Stimulated activated CD8-positive, alpha-beta memory T cell treated with anti-CD3 and anti-CD28 coated beads, Interleukin-12 subunit alpha, Interleukin-12 subunit beta, amount 100 ng/mL, for 4 hours (primary cell): ENCODE results near the gene CLMN.

Experiments
- DNase-seq: peaks from one replicate; pipeline ENCODE4 v3.0.0-alpha.2; 2020; ENCODE audit warnings: low read depth

Gene CLMN

DNA sequence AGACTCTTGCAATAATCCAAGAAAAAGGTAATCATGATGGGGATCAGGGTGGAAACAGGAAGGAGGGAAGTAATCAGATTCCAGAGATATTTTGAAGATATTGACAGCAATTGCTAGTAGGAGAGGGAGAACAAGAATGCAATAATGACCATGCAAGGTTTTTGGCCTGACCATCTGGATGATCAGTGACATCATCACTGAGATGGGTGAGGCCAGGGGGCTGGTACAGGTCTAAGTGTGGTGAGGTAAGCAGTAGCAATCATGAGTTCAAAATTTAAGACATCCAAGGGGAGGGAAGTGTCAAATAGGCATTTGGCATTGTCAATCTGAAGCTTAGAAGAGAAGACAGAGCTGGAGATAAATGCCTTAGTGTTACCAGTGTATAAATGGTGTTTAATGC lies 24.8 kb upstream of the CLMN start:
- DNase-seq, result no peak

DNA sequence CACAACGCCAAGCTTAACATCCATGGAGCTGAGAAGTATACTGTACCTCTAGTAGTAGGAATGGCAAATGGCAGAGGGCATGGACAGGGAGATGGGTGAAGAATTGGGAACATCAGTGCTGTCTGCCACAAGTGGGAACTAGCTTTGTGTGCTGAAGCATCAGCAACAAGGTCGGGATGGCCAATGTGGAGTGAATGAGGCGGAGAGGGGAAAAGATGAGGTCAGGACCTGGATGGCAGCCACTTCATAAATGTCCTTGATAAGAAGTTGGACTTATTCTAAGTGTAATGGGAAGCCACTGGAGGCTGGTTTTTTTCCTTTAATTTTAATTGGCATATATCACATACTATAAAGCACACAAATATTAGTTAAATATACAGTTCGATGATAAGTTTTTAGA lies 21.9 kb upstream of the CLMN start:
- no peak for DNase-seq

DNA sequence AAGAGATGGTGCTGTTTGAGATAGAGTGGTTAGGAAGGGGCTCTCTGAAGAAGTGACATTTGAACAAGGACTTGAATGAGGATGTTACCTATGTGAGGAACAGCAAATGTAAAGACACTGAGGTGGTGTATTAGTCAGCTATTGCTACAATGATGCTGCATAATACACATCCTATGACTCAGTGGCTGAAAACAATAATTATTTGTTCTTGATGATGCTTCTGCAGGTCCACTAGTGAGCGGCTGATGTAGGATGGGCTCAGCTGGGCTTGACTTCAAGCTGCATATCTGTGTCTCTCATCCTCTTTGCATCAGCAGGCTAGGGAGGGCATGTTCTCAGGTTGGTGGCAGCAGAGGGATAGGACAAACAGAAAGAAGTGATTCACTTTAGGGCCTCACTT lies 21.4 kb upstream of the CLMN start:
- DNase-seq, result no peak

DNA sequence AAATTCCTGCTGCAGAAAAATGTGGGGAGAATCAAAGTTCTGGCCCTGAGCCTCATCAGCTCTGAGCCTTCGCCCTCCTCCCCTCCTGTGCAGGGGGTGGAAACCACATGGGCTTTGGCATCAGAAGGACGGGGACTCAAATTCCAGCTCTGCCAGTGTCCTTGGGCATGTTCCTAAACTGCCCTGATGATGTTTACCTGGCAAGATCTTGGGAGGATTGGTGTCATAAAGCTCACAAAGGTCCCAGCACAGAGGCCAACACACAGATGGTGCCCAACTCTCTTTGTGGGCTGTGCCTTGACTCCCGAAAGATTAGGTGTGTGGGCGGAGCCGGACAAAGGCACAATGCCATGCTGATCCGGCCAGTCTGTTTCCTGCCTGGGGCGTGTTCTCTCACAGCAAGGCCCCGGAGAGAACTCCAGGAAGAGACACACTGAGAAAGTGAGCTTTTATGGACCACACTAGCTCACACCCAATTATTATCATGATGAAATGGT lies 20.5 kb upstream of the CLMN start:
- DNase-seq, result no peak

DNA sequence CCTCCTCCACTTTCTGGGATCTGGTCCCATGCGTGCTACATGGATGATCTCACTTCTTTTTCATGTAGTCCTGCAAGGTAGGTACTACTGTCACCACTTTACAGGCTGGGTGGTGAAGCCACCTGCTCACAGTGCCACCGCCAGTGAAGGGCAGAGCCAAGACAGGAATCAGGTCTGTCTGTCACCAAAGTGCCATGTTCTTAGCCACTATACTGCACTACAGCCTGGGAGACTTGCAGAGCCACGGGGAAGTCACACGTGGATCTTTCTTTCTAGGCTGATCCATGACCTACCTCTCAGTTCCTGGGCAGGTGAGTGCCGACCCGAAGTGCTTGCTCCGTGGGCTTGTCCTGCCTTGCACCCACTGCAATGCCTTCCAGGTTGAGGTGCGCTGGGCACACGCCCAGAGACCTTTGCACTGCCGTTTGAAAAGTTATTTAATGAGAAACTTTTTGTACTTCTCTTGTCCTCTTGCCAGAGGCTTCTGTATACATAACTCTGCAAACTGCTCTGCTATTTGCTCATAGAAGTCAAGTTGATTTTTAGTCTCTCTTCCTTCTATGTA lies 19.7 kb upstream of the CLMN start:
- no peak for DNase-seq

DNA sequence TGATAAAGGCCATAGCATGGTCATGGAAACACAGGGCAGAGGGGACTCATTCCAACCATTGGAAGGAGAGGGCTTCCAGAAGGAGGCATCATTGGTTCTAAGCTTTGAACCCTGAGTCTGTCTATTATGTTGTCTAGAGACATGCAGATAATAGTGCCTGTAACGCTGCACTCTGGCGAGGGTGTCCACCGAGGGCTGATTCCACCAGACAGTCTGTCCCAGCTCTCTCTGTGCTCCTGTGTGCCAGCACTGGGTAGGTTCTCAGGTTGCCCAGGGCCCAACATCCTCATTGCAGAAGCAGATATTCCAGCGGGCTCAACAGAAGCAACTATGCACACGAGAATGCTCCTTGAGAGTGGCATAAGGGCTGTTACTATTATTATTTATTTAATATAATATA lies 18.7 kb upstream of the CLMN start:
- DNase-seq, result no peak

DNA sequence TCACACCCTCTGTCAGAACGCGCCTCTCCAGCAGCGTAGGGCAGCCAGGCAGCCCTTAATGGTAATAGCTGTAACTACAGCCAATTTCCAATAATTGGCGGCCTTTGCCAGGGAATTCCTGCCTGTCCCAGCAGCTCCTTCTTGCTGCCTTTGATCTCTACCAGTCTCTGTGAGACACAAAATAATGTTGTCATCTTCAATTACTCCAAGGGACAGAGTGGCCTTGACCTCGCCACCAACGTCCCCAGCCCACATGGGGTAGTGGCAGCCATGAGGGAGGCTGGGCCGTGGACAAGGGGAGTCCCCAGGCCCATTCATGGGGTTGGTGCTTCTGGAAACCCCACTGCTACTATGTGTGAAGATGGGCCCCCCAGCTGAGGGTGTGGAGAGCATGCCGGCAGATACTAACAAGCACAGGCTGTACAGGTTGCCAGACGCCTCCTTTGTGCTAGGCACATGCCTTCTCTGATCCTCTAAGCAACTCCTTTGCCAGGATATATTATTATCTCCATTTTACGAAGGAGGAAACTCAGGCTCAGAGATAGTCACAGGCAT lies 17.4 kb upstream of the CLMN start:
- DNase-seq, result no peak

DNA sequence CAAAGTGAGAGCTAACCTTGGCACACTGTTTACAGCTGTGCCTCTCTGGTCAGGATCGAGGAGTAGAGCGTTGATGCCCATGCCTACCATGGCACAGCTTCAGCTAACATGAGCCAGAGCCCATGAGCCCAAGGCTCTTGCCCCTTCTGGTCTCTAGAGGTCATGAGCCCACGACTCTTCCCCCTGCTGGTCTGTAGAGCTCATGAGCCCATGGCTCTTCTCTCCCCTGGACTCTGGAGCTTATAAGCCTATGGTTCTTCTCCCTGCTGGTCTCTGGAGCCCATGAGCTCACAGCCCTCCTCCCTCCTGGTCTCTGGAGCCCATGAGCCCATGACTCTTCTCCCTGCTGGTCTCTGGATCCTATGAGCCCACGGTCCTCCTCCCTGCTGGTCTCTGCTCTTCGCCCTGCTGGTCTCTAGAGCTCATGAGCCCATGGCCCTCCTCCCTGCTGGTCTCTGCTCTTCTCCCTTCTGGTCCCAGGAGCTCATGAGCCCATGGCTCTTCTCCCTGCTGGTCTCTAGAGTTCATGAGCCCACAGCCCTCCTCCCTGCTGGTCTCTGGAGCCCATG lies 16.6 kb upstream of the CLMN start:
- no peak for DNase-seq

DNA sequence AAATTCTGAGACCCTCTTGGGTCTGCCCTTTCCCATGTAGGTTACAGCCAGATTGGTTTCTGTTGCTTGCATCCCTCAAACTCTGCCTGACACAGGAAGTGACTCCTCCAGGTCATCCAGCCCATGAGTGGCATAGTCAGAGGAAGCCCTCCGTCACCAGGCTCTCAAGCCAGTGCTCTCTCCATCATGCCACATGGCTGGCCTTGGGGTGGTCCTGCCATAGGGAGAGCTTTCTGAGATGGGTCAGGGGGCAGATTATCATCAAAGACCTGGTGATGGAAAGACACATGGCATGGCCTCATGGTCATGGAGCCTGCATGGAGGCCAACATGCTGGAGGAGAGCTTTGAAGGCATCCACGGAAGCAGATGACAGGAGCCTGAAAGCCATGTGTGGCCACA lies 15.4 kb upstream of the CLMN start:
- no peak for DNase-seq

DNA sequence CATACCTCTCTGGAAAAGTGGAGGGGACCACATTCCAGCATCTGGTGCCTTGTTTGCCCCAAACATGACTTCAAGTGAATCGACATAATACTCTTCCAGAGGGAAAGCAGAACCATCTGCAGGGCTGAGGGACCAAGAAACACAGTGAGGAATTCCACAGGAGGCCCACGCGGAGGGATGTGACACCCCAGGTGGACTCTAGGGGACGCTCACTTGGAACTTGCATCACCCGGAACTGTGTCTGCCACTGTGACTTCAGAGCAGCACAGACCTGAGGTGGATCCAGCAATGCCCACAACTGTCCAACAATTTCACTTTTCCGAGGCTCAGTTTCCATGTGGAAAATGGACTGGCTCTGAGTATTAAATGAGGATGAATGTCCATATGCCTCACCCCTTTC lies 14.3 kb upstream of the CLMN start:
- DNase-seq, result no peak

DNA sequence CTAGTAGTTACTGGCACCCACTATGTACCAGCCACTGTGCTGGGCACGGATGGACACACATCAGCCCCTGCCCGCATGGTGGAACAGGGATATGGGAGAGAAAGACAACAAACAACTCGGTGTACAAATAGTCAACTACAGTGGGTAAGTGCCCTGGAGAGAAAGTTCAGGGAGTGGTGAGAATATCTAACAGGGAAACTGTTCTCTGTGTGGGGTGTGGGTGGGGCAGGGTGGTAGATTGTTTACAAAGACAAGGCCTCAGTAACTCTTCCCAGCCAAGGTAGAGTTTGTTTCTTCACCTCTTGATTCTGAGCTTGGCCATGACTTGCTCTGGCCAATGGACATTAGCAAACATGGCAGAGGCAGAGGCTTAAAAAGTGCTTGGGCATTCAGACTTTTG lies 12.9 kb upstream of the CLMN start:
- DNase-seq, result no peak

DNA sequence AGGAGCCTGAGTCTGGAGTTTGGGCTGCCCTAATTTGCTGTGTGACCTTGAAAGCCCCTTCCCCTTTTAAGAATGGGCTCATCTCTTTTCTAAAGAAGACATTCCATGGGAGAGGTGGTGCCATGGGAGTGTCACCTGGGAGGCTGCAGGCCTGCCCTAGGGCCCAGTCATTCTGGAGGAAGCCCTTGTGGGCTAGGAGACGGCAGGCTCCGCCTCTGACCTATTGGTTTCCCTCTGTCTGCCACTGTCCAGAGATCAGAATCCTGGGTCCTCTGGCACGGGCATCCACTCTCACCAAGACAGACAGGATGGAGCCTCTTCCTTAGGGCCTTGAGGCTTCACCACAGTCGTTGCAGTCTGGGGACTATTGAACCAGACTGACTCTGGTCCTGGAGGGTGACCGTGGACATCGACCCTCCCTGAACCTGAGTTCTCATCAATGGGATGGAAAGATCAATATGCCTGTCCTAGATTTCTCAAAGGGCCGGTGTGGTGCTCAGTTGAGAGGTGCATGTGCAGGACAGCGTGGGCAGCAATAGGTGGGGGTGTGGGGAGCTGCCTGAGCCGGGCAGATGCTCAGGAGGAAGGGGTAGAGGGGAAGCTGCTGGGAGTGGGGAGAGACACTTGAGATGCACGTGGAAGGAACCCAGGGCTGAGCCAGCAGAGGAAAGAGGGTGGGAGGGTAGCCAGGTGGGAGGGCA lies 12.2 kb upstream of the CLMN start:
- DNase-seq, result no peak

DNA sequence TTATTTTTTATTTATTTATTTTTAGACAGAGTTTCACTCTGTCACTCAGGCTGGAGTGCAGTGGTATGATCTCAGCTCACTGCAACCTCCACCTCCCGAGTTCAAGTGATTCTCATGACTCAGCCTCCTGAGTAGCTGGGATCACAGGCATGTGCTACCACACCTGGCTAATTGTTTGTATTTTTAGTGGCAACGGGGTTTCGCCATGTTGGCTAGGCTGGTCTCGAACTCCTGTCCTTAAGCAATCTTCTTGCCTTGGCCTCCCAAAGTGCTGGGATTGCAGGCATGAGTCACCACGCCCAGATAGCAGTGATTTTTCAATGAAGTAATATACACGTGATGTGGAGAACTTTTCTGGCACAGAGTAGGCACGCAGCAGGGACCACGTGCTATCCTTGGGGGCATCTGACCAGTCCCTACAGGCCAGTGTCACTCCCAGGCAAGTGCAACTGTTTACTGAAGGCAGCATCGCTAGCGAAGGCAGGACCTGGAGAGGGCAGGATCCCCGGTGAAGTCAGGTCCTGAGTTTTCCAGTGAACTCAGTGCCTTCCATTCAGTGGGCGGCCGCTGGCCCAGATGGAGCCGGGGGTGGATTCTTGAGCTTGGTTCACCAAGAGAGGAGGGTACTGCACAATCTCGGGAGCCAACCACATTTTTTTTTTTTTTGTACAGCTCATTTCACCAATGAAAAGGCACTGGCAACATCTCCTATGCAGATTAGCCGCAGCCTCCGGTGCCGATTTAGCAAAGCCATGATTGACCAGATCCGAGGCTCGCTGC lies 11.1 kb upstream of the CLMN start:
- no peak for DNase-seq

DNA sequence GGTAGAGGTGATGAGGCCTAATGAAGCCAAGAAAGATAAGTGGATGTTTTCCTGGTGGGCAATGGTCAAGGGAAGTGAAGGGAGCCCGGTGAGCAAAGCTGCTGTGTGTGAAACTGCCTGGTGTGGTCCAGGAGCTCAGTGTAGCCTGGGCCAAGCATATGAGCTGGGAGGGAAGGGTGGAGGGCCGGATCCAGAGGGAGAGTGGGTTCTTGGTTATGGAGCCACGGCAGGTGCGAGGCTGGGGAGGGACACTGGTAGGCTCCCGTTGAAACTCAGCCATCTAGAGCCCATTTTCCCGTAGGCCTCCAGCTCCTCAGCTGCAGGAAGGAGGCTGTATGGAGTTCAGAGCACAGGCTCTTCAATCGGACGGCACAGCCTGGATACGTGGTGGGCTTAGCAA lies 10.2 kb upstream of the CLMN start:
- DNase-seq, result no peak

DNA sequence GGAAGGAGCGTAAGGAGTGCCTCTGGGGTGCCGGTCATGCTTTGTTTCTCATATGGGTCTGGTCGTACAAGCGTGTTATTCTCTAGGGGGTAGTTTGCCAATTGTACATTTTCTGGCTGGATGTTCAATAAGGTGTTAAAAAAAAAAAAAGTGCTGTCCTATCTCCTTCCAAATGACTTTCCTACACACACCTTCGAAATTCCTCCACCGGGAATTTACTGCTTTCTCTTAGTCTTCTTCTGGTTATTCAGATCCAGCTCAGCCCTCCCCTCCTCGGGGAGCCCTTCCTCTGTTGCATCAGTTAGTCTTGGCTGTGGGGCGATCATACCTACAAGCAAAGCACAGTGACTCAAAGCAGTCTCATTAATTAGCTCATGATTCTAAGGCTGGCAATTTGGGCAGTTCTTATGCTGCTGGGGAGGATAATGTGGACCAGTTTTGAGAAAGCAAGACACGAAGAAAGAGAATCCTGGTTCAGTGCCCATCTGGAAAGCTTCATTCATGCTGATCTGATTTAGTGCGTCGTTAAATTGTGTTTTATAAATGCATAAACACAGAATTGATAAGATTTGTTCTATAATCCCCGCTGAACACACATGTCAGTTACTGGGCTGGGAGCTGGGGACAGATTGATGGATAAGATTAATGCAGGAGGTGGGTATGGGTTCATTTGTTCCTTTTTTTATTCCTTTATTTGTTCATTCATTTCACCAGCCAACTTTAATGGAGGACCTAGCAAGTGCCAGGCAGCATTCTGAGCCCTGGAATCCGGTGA lies 9.2 kb upstream of the CLMN start:
- no peak for DNase-seq

DNA sequence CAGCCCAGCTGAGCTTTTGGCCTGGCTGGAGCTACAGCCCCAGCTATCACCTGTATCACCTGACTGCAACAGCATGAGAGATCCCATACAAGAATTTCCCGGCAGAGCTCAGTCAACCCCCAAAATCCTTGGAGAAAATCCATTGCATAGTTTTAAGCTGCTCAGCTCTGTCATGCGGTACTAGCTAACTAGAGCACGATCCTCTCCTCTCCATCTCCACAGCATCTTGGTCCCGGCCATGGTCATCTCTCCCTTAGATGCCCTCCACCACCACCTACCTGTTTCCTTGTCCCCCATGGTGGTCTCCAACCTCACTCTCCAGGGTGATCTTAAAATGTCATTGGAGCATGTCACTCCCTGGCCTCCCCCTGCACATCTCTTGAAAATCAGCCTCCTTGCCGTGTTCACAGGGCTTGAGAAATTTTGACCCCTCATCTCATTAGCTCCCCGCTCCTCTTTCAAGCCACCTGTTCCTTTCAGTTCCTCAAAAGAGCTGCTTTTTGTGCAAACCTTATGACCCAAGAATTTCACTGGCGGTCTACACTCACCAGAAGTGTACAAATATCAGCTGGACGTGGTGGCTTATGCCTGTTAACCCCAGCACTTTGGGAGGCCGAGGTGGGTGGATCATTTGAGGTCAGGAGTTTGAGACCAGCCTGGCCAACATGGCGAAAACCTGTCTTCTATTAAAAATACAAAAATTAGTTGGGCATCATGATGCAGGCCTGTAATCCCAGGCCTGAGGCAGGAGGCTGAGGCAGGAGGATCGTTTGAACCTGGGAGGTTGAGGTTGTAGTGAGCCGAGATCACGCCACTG lies 8.1 kb upstream of the CLMN start:
- DNase-seq, result no peak

DNA sequence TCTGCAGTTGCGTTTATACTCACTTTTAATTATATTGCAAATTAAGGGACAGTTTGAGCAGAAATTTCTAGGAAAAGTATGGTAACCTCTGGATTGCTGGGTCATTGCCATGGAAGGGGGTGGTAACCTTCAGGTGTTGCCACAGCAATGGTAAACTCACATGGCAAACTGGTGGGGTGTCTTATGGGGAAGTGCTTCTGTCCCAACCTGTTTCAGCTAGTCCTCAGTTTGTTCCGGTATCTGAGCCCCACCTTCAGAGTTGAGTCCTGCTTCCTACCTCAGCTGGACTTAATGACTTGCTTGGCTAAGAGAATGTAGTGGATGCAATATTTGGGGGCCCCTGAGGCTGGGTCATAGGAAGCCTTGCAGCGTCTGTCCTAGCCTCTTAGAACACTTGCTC lies 7.3 kb upstream of the CLMN start:
- DNase-seq, result no peak

DNA sequence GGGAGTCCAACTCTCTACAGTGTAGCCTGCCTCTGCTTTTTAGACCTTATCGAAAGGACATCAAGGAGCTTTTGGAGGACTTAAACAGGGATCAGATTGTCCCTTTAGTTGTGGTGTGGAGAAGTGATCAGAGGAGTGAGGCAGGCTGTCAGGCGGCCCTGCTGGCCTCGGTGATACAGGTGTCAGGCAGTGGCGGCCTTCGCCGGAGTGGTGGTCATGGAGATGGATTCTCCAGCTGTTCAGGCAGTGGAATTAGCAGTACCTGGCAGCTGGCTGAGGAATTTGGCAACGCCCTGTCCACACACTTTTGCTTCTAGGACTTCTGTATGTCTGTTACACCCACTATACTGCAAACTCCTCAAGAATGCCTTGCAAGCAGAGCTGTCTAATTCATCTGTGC lies 4.2 kb upstream of the CLMN start:
- no peak for DNase-seq

DNA sequence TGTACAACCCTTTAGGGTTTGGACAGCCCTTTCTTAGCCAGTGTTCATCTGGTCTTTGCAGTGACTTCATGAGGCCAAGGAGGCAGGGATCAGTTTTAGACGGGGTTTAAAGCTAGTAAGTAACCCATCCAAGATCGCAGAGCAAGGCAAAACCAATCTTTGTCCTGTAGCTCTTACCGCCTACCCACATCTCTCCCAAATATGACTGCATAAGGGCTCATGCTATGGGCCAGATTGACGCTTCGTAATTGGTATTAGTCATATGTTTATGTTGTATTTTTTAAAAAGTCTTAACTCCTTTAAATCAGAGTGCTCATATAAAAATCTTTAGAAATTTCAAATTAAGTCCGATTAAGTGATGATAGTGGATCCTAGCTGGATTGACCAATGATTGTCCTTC lies 3.7 kb upstream of the CLMN start:
- no peak for DNase-seq

DNA sequence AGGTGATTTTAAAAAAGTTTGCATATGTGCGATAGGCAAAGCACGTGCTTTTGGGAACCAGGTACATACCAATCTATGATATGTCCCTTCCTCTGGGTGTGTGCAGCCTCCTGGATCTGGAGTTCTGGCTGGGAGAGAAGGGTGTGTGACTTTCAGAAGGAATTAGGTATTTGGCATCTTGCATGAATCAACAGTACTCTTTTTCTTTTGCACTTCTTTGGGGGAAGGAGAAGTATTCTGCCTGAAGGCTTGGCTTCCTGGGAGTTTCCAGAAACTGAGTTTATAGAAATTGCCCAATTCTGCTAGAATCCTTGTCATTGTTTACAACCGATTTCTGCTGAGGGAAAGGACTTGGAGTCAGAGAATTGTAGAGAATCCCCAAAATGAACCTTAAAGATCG lies 2.9 kb upstream of the CLMN start:
- DNase-seq, result no peak
